B cell (primary cell): ENCODE results near the gene ERBB4. TPM values are rescaled to one million over a fixed set of nuclear protein-coding genes. Genes with fewer than 3 reads are reported as not detected.

Experiments used
- ATAC-seq: fragments of 200-7000 bp; cut with Tn5 transposase; one replicate; pipeline ENCODE4 v1.10.0; 2021; ENCODE audit warnings: low read depth, mild to moderate bottlenecking, moderate number of reproducible peaks, moderate library complexity
- CTCF ChIA-PET: fragments of 350-600 bp; sonication (Branson Sonifier 250); formaldehyde crosslinking; loops from one replicate; lab custom pipeline; 2021; ENCODE audit warnings: antibody characterized with exemption, inconsistent platforms; lab: Charles Lee
- POLR2A ChIA-PET: fragments of 350-600 bp; sonication (Branson Sonifier 250); formaldehyde crosslinking; loops from one replicate; lab custom pipeline; 2021; ENCODE audit warnings: antibody characterized with exemption; lab: Charles Lee
- DNase-seq: peaks from one replicate; pipeline ENCODE4 v3.0.0; 2013
- H2AFZ ChIP-seq: 2 replicates; pipeline ENCODE4 v1.6.1; 2012; ENCODE audit warnings: mild to moderate bottlenecking, low read depth, low read length; ENCODE audit not compliant: insufficient read depth, poor library complexity, severe bottlenecking
- H3K27ac ChIP-seq, 2 donors: 1 replicate in 1 of 2; 2 replicates in 1 of 2; pipeline ENCODE4 v1.5.1; 2012 to 2013; ENCODE audit warnings: low read length in 2 of 2, mild to moderate bottlenecking in 2 of 2, moderate library complexity in 1 of 2
- H3K27me3 ChIP-seq, 4 experiments: fragments of 200-600 bp in 1 of 4; sonication (generic) in 1 of 4; replicated peaks in 1 of 4; 1 replicate in 2 of 4; 2 replicates in 2 of 4; pipeline versions ENCODE4 v1.6.1 to v1.7.0; 2013 to 2016; ENCODE audit warnings: low read length in 3 of 4, mild to moderate bottlenecking in 2 of 4, mixed read lengths in 1 of 4, moderate library complexity in 1 of 4; ENCODE audit not compliant: insufficient read depth in 4 of 4, control insufficient read depth in 3 of 4; ENCODE audit errors: control extremely low read depth in 1 of 4
- H3K36me3 ChIP-seq, 2 experiments: replicated peaks in 1 of 2; 1 replicate in 1 of 2; 2 replicates in 1 of 2; pipeline versions ENCODE4 v1.6.1 to v1.7.1; 2013; ENCODE audit warnings: low read length in 1 of 2; ENCODE audit not compliant: insufficient read depth in 2 of 2, control insufficient read depth in 1 of 2; ENCODE audit errors: control extremely low read depth in 1 of 2, extremely low read depth in 1 of 2
- H3K4me1 ChIP-seq, 2 donors: fragments of 200-600 bp in 1 of 2; sonication (generic) in 1 of 2; 1 replicate in 1 of 2; 2 replicates in 1 of 2; pipeline versions ENCODE4 v1.5.1 to v1.6.1; 2013 to 2017; ENCODE audit warnings: low read length in 2 of 2; ENCODE audit not compliant: control insufficient read depth in 2 of 2, insufficient read depth in 2 of 2
- H3K4me2 ChIP-seq: replicated peaks from 2 replicates; pipeline ENCODE3; 2012; ENCODE audit warnings: mild to moderate bottlenecking, low read depth, low read length; ENCODE audit not compliant: poor library complexity, severe bottlenecking
- H3K4me3 ChIP-seq, 5 experiments: fragments of 200-600 bp in 1 of 5; sonication (generic) in 1 of 5; 1 replicate in 3 of 5; 2 replicates in 2 of 5; pipeline versions ENCODE4 v1.5.1 to v1.7.0; 2011 to 2016; ENCODE audit warnings: low read length in 4 of 5, mild to moderate bottlenecking in 4 of 5, low read depth in 2 of 5, control low read depth in 1 of 5, moderate library complexity in 1 of 5; ENCODE audit not compliant: insufficient read depth in 1 of 5; ENCODE audit errors: control extremely low read depth in 1 of 5, extremely low read depth in 1 of 5
- H3K79me2 ChIP-seq: fragments of 200-600 bp; sonication (generic); one replicate; pipeline ENCODE4 v1.6.0; 2016; ENCODE audit warnings: low read length; ENCODE audit not compliant: control insufficient read depth, insufficient read depth
- H3K9ac ChIP-seq: fragments of 200-600 bp; sonication (generic); 2 replicates; pipeline ENCODE4 v1.6.1; 2017; ENCODE audit warnings: mild to moderate bottlenecking, low read length, moderate library complexity
- H3K9me3 ChIP-seq, 3 donors: one replicate each; pipeline versions ENCODE4 v1.6.1 to v1.7.1; 2013; ENCODE audit warnings: low read length in 2 of 3; ENCODE audit not compliant: control insufficient read depth in 2 of 3, insufficient read depth in 1 of 3; ENCODE audit errors: control extremely low read depth in 1 of 3
- H4K20me1 ChIP-seq: 2 replicates; pipeline ENCODE4 v1.6.0; 2012; ENCODE audit warnings: mild to moderate bottlenecking, low read length; ENCODE audit not compliant: insufficient read depth, control insufficient read depth, poor library complexity, severe bottlenecking
- H3K27ac Mint-ChIP-seq: one replicate; pipeline ENCODE4 v1.8.0; 2021; ENCODE audit warnings: mixed read lengths
- H3K27me3 Mint-ChIP-seq: one replicate; pipeline ENCODE4 v1.8.0; 2021; ENCODE audit warnings: mixed read lengths
- H3K4me1 Mint-ChIP-seq: one replicate; pipeline ENCODE4 v1.8.0; 2021; ENCODE audit warnings: mixed read lengths
- H3K4me3 Mint-ChIP-seq: one replicate; pipeline ENCODE4 v1.8.0; 2021; ENCODE audit warnings: mixed read lengths
- H3K9me3 Mint-ChIP-seq: one replicate; pipeline ENCODE4 v1.8.0; 2022; ENCODE audit warnings: mixed read lengths; ENCODE audit not compliant: insufficient read depth
- CTCF ChIP-seq: fragments of 200-600 bp; IDR thresholded peaks from one replicate; pipeline ENCODE4 v1.8.0; 2022; ENCODE audit warnings: antibody characterized with exemption, mild to moderate bottlenecking
- EZH2 ChIP-seq: IDR thresholded peaks from 2 replicates; pipeline ENCODE4 v1.6.1; 2012; ENCODE audit warnings: borderline replicate concordance, low read depth, mild to moderate bottlenecking, moderate library complexity, low read length; ENCODE audit not compliant: insufficient read depth, poor library complexity, severe bottlenecking
- WGBS: methylation state at CpG from one replicate; pipeline ENCODE4 v1.1.5; 2013; ENCODE audit warnings: missing lambda C conversion rate; ENCODE audit not compliant: insufficient coverage; 5-methylcytosine and 5-hydroxymethylcytosine counted together
- intact Hi-C: fragments of 100-400 bp; cut with micrococcal nuclease; formaldehyde crosslinking; loops from one replicate; pipeline ENCODE4 v1.10.0; 2022
- polyA plus RNA-seq: library from polyadenylated mRNA; depleted of rRNA; stranded (reverse); fragments of >200 nt; gene quantifications from 2 replicates; pipeline ENCODE4 v1.2.3, GENCODE V29; 2012
- total RNA-seq, 2 donors: library from RNA; stranded (reverse); fragments of 120-200 nt in 1 of 2; gene quantifications; 1 replicate in 1 of 2; 2 replicates in 1 of 2; pipeline versions ENCODE4 v1.2.3 to v1.2.4, GENCODE V29; 2013 to 2022

Gene ERBB4
- total and polyA plus RNA-seq, 2 donors (not counting 1 experiment from before 2014, with no cell fraction given): not detected

DNA sequence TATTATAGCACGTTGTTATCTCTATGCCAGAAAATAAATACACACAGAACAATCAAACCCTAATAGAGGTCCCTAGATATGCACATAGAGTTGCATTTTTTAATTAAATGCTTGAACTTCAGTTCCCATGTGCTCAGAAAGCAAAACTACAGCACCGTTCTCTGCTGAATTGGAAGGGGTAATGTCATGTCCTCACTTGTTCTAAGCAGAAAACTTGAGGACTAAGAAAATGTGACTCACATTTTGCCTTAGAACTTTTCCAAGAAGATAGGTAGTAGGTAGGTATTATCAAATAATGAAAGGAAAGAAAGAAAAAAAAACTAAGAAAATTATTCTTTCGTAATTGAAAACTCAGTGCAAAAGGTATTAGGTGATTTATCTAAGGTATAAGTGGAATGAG lies 607.3 kb downstream of the ERBB4 start:
- Histone ChIP-seq H3K27ac (no peak overlapping the region), H3K79me2 (no peaks in the 10 kb centered on the region), H3K4me1 (peaks cover 0 to 5% of the 10 kb centered on the region in 2 donors), H3K36me3 (no peaks in the 10 kb centered on the region), H3K4me2 (no peak overlapping the region), H3K27me3 (no peaks in the 10 kb centered on the region), H4K20me1 (no peaks in the 10 kb centered on the region), H3K9ac (no peak overlapping the region), H3K9me3 (no peaks in the 10 kb centered on the region), H2AFZ (no peak overlapping the region), H3K4me3 (no peak overlapping the region)
- ChIA-PET POLR2A (no interaction called here), CTCF (no interaction called here)
- no peak for ATAC-seq
- Mint-ChIP-seq H3K4me3 (no peak overlapping the region), H3K9me3 (no peaks in the 10 kb centered on the region), H3K4me1 (no peaks in the 10 kb centered on the region), H3K27ac (no peak overlapping the region), H3K27me3 (no peaks in the 10 kb centered on the region)
- DNase-seq: no peak
- intact Hi-C loops: no loop called here
- TF ChIP-seq EZH2 (no peak), CTCF (no peak)
- WGBS: no CpG with 5 or more reads among the region's 3 CpGs

DNA sequence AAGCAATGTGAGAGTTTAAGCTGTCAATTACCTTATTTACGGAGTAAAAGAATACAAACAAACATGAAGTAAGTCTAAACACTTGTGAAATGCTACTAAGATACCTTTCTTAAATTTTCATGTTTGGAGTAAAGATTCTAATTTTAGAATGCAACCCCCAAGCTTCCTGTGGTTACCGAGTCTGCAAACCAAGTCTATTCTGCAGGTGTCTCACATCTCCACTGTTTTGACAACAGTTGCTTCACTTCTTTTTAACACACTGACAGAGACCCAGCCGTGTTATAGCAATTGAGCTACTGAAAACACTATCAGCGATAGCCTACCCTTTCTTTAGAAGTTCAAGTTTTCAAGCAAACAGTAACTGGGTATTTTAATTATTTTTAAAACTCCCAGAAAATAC lies 608.3 kb downstream of the ERBB4 start:
- H3K4me1 ChIP-seq: peaks cover 0 to 5% of the 10 kb centered on the region in 2 donors
- H3K36me3 ChIP-seq: no peaks in the 10 kb centered on the region
- H3K27me3 Mint-ChIP-seq: no peaks in the 10 kb centered on the region
- no peak overlapping the region for H2AFZ ChIP-seq
- no peaks in the 10 kb centered on the region for H3K4me1 Mint-ChIP-seq
- ChIA-PET CTCF (no interaction called here), POLR2A (no interaction called here)
- ATAC-seq (no peak), DNase-seq (no peak)
- no peak overlapping the region for H3K27ac Mint-ChIP-seq
- H4K20me1 ChIP-seq: no peaks in the 10 kb centered on the region
- no peak overlapping the region for H3K9ac ChIP-seq
- intact Hi-C loops: no loop called here
- no peak overlapping the region for H3K27ac ChIP-seq
- H3K79me2 ChIP-seq: no peaks in the 10 kb centered on the region
- TF ChIP-seq EZH2: no peak
- no peak for TF ChIP-seq CTCF
- H3K4me3 Mint-ChIP-seq: no peak overlapping the region
- no peak overlapping the region for H3K4me3 ChIP-seq
- no peak overlapping the region for H3K4me2 ChIP-seq
- no peaks in the 10 kb centered on the region for H3K27me3 ChIP-seq
- H3K9me3 Mint-ChIP-seq: no peaks in the 10 kb centered on the region
- H3K9me3 ChIP-seq: no peaks in the 10 kb centered on the region
- 0% methylated on average over 1 of the region's 4 CpGs for WGBS
